Measurements from ENCODE around the gene TARS1.

GRCh38 chr5:33415811-33416354 lies 24.9 kb upstream of the TARS1 start:
- no peak for TF ChIP-seq CTCF (IDR thresholded peaks at IDR 0.05)
- no peak for TF ChIP-seq POLR2A (IDR thresholded peaks at IDR 0.05)

Data from adrenal gland (tissue), 5 donors.